Measurements from ENCODE around the gene RINL.
A peak's percentile ranks its signal among the peaks of the same experiment; 100 is the strongest.

RINL gene

GRCh38 chr19:38912600-38913514 is 34.8 kb upstream of the RINL start:
- no peaks in the 10 kb centered on the region for H3K9me3 Mint-ChIP-seq
- peak overlapping the region; percentile 36 for H3K27ac Mint-ChIP-seq
- peaks cover 12% of the 10 kb centered on the region for H3K4me1 Mint-ChIP-seq (ENCODE audit: low read depth)
- peaks cover 17% of the 10 kb centered on the region for H3K36me3 Mint-ChIP-seq (ENCODE audit: low read depth)
- H3K27me3 Mint-ChIP-seq, result no peaks in the 10 kb centered on the region
- no peak overlapping the region for H3K4me3 Mint-ChIP-seq

GRCh38 chr19:38911388-38912001 is 33.4 kb upstream of the RINL start:
- Mint-ChIP-seq H3K4me3 (no peak overlapping the region), H3K27ac (no peak overlapping the region), H3K9me3 (no peaks in the 10 kb centered on the region), H3K36me3 (ENCODE audit: low read depth) (peaks cover 30% of the 10 kb centered on the region), H3K4me1 (ENCODE audit: low read depth) (peaks cover 16% of the 10 kb centered on the region), H3K27me3 (no peaks in the 10 kb centered on the region)

- no peak overlapping the region for H3K4me3 Mint-ChIP-seq
- peaks cover 16% of the 10 kb centered on the region for H3K4me1 Mint-ChIP-seq (ENCODE audit: low read depth)
- no peak overlapping the region for H3K27ac Mint-ChIP-seq
- H3K9me3 Mint-ChIP-seq, result no peaks in the 10 kb centered on the region
- peaks cover 26% of the 10 kb centered on the region for H3K36me3 Mint-ChIP-seq (ENCODE audit: low read depth)
- H3K27me3 Mint-ChIP-seq, result no peaks in the 10 kb centered on the region
Observed at GRCh38 chr19:38910488-38910887, 32.4 kb upstream of the RINL start.

DNA sequence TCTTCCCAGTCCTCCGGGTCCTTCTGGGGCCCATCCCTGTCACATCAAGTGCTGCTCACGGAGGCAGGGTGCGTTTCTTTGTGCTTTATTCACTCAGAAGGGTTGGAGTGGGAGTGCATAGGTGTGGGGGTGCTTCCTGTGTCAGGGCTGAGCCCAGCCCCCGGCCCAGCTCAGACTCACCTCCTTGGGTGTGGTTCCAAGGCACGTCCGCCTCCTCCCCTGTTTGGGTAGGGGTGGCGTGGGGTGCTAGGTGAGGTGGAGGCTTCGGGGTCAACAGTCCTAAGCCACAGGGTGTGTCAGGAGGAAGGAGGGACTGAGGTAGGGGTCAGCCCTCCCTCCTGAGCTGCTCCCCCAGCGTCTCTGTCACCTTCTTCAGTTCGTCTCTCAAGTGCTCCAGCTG is 30.8 kb upstream of the RINL start:
- peaks cover 24% of the 10 kb centered on the region for H3K4me1 Mint-ChIP-seq (ENCODE audit: low read depth)
- no peaks in the 10 kb centered on the region for H3K27me3 Mint-ChIP-seq
- H3K4me3 Mint-ChIP-seq, result no peak overlapping the region
- peaks cover 38% of the 10 kb centered on the region for H3K36me3 Mint-ChIP-seq (ENCODE audit: low read depth)
- no peaks in the 10 kb centered on the region for H3K9me3 Mint-ChIP-seq
- no peak overlapping the region for H3K27ac Mint-ChIP-seq

DNA sequence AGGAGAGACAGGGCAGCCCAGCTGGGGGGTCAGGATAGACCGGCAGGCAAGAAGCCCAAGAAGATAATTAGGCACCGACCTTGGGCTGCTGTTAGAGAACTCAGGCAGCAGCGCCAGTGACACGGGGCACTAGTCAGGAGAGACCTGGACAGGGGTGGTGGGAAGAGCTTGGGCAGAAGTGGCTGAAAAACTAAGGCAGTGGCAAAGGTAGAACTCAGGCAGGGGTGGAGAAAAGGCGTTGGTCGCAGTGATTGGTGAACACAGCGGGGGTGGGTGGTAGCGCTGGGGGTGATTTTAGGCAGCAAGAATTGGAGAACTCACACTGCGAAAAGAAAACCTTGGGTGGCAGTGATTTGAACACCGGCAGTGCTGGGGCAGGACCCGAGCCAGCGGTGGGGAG is 29.6 kb upstream of the RINL start:
- no peak overlapping the region for H3K4me3 Mint-ChIP-seq
- peaks cover 44% of the 10 kb centered on the region for H3K36me3 Mint-ChIP-seq (ENCODE audit: low read depth)

GRCh38 chr19:38907227-38907626 is 29.2 kb upstream of the RINL start:
- H3K4me3 Mint-ChIP-seq, result no peak overlapping the region
- no peak overlapping the region for H3K27ac Mint-ChIP-seq
- peaks cover 18% of the 10 kb centered on the region for H3K4me1 Mint-ChIP-seq (ENCODE audit: low read depth)
- no peaks in the 10 kb centered on the region for H3K27me3 Mint-ChIP-seq
- peaks cover 44% of the 10 kb centered on the region for H3K36me3 Mint-ChIP-seq (ENCODE audit: low read depth)
- H3K9me3 Mint-ChIP-seq, result no peaks in the 10 kb centered on the region

More for the DNA sequence above, 29.6 kb upstream of the RINL start:
- peaks cover 22% of the 10 kb centered on the region for H3K4me1 Mint-ChIP-seq (ENCODE audit: low read depth)
- no peaks in the 10 kb centered on the region for H3K9me3 Mint-ChIP-seq
- no peak overlapping the region for H3K27ac Mint-ChIP-seq
- H3K27me3 Mint-ChIP-seq, result no peaks in the 10 kb centered on the region

DNA sequence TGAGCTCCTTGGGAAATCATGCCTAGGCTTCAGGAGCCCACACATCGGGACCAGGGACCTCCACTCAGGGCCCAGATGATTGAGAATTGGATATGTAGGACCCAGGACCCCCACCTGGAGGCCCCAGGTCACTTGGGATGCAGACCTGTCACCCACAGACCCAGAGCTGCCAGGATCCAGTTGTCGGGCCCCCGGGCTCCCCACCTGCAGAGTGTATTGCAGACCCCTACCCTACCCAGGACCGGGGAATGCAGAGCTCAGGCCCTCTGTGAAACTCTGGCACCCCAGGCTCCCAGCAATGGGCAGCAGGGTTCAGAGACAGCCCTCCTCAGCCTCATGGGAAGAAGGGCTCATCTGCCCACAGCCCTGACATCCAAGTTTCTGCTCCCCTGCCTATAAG is 27.5 kb upstream of the RINL start:
- no peaks in the 10 kb centered on the region for H3K27me3 Mint-ChIP-seq
- H3K9me3 Mint-ChIP-seq, result no peaks in the 10 kb centered on the region
- H3K4me1 Mint-ChIP-seq (ENCODE audit: low read depth), result peaks cover 33% of the 10 kb centered on the region
- H3K27ac Mint-ChIP-seq, result no peak overlapping the region
- no peak overlapping the region for H3K4me3 Mint-ChIP-seq
- H3K36me3 Mint-ChIP-seq (ENCODE audit: low read depth), result peaks cover 54% of the 10 kb centered on the region

DNA sequence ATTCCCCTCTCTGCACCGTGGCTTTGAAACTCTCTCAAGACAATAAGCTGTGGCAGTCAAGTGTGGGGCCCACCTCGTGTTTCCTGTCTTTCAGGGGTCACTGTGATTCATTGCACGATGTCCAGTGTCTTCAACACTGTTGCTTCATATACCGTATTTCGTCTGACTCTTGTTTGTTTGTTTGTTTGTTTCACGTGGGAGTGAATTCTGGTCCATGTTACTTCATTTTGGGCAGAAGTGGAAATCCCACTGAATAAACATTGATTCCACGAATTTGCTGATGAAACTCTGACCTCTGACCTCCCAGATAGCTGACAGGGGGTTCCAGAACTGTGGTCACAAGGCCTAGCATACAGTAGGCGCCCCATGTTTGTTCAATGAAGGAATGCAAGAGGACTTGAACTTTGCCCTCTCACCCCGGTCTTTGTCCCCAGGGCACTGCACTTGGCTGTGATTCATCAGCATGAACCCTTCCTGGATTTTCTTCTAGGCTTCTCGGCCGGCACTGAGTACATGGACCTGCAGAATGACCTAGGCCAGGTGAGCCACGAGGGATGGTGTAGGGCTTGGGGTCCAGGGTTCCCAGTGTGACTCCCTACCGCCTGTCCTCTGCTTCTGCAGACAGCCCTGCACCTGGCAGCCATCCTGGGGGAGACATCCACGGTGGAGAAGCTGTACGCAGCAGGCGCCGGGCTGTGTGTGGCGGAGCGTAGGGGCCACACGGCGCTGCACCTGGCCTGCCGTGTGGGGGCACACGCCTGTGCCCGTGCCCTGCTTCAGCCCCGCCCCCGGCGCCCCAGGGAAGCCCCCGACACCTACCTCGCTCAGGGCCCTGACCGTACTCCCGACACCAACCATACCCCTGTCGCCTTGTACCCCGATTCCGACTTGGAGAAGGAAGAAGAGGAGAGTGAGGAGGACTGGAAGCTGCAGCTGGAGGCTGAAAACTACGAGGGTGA is 26.8 kb upstream of the RINL start:
- H3K36me3 Mint-ChIP-seq (ENCODE audit: low read depth), result peaks cover 56% of the 10 kb centered on the region
- no peaks in the 10 kb centered on the region for H3K9me3 Mint-ChIP-seq
- H3K4me3 Mint-ChIP-seq, result no peak overlapping the region
- peaks cover 34% of the 10 kb centered on the region for H3K4me1 Mint-ChIP-seq (ENCODE audit: low read depth)
- no peak overlapping the region for H3K27ac Mint-ChIP-seq
- no peaks in the 10 kb centered on the region for H3K27me3 Mint-ChIP-seq

DNA sequence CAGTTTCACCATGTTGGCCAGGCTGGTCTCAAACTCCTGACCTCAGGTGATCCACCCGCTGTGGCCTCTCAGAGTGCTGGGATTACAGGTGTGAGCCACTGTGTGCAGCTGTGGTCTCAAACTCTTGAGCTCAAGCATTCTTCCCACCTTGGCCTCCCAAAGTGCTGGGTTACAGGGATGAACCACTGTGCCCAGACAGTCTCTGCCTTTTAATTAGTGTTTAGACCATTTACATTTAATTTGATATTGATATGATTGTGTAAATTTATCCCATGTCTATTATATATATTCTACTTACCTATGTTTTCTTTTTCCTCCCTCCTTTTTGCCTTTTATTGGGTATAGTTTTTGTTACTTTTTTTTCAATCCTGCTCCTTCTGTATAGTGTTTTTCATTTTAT is 23.6 kb upstream of the RINL start:
- Mint-ChIP-seq H3K9me3 (no peaks in the 10 kb centered on the region), H3K27ac (no peak overlapping the region), H3K36me3 (ENCODE audit: low read depth) (peaks cover 31% of the 10 kb centered on the region), H3K4me1 (ENCODE audit: low read depth) (peaks cover 46% of the 10 kb centered on the region), H3K27me3 (no peaks in the 10 kb centered on the region), H3K4me3 (peak overlapping the region; percentile 99)

- Mint-ChIP-seq H3K27ac (peak overlapping the region; percentile 93), H3K9me3 (no peaks in the 10 kb centered on the region), H3K27me3 (no peaks in the 10 kb centered on the region), H3K4me1 (ENCODE audit: low read depth) (peaks cover 46% of the 10 kb centered on the region), H3K4me3 (peak overlapping the region; percentile 99), H3K36me3 (ENCODE audit: low read depth) (peaks cover 30% of the 10 kb centered on the region)
Observed at GRCh38 chr19:38900743-38901190, 22.7 kb upstream of the RINL start.

GRCh38 chr19:38900202-38900629 is 22.1 kb upstream of the RINL start:
- H3K9me3 Mint-ChIP-seq, result no peaks in the 10 kb centered on the region
- no peaks in the 10 kb centered on the region for H3K27me3 Mint-ChIP-seq
- peaks cover 27% of the 10 kb centered on the region for H3K36me3 Mint-ChIP-seq (ENCODE audit: low read depth)
- peak overlapping the region; percentile 93 for H3K27ac Mint-ChIP-seq
- peaks cover 46% of the 10 kb centered on the region for H3K4me1 Mint-ChIP-seq (ENCODE audit: low read depth)
- peak overlapping the region; percentile 99 for H3K4me3 Mint-ChIP-seq

GRCh38 chr19:38899447-38900201 is 21.5 kb upstream of the RINL start, which contains the start of the genes NFKBIB and SIRT2:
TSS of gene NFKBIB (plus strand) at chr19:38899969. CDS start at chr19:38900033, 64 bp downstream.
TSS of gene SIRT2 (minus strand) at chr19:38899618. CDS start at chr19:38899521, 97 bp downstream.
- peaks cover 45% of the 10 kb centered on the region for H3K4me1 Mint-ChIP-seq (ENCODE audit: low read depth)

GRCh38 chr19:38898788-38899446 is 20.8 kb upstream of the RINL start:
- H3K27me3 Mint-ChIP-seq, result no peaks in the 10 kb centered on the region
- peak overlapping the region; percentile 99 for H3K4me3 Mint-ChIP-seq
- peak overlapping the region; percentile 94 for H3K27ac Mint-ChIP-seq
- H3K9me3 Mint-ChIP-seq, result no peaks in the 10 kb centered on the region
- peaks cover 18% of the 10 kb centered on the region for H3K36me3 Mint-ChIP-seq (ENCODE audit: low read depth)
- H3K4me1 Mint-ChIP-seq (ENCODE audit: low read depth), result peaks cover 39% of the 10 kb centered on the region

More at GRCh38 chr19:38899447-38900201, 21.5 kb upstream of the RINL start, which contains the start of the genes NFKBIB and SIRT2:
- Mint-ChIP-seq H3K27me3 (no peaks in the 10 kb centered on the region), H3K36me3 (ENCODE audit: low read depth) (peaks cover 24% of the 10 kb centered on the region), H3K27ac (peak within 1 kb of the TSS; percentile 94), H3K4me3 (peak within 1 kb of the TSS; percentile 99), H3K9me3 (no peaks in the 10 kb centered on the region)

Measured in stimulated activated naive CD8-positive, alpha-beta T cell treated with anti-CD3 and anti-CD28 coated beads, Interleukin-15, Interleukin-2, amounts not matched to agents 100 ng/mL and 50 ng/mL, for 24 hours (primary cell).